HG02610 (cell line): ENCODE data around the gene HOXA13.

ENCODE experiments used
- ATAC-seq: cut with Tn5 transposase; IDR thresholded peaks from one replicate; pipeline ENCODE4 v1.9.1; 2021; ENCODE audit warnings: mild to moderate bottlenecking, moderate library complexity; ENCODE audit not compliant: unreplicated experiment

HOXA13 gene

GRCh38 chr7:27193335-27194001 is 6.4 kb downstream of the HOXA13 start:
- no peak for ATAC-seq

GRCh38 chr7:27192546-27193334 is 7.2 kb downstream of the HOXA13 start:
- no peak for ATAC-seq

DNA sequence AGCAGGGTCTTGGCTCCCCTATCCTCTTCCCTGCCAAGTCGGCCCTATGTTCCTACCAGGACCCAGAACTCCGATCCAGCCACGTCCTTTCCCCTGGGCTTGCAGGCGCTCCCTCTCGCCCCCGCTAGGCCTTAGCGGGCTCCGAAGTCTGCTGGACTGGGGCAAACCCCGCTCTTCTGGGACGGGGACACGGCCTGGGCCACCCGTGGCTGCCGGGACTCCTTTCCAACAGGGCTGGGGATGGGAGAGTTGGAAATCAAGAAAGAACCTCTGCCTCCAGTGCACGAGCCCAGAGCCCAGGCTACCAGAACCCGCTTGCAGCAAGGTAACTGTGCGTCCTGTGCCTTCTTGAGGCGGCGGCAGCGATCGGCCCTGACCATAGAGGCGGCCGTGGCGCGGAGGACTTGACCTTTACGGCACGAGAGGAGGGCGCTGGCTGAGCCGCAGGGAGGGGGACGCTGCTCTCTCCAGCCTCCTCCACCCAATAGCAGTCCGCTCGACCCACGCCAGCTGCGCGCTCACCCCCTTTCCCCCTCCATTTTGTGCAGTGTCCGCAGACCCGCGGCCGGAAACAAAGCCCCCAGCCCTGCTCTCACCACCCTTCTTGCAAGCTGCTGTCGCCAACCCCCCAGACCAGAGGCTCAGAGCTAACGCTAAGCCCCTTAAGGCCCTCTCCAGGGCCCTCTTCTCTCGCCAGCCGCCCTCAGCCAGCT is 7.9 kb downstream of the HOXA13 start:
- ATAC-seq = no peak

DNA sequence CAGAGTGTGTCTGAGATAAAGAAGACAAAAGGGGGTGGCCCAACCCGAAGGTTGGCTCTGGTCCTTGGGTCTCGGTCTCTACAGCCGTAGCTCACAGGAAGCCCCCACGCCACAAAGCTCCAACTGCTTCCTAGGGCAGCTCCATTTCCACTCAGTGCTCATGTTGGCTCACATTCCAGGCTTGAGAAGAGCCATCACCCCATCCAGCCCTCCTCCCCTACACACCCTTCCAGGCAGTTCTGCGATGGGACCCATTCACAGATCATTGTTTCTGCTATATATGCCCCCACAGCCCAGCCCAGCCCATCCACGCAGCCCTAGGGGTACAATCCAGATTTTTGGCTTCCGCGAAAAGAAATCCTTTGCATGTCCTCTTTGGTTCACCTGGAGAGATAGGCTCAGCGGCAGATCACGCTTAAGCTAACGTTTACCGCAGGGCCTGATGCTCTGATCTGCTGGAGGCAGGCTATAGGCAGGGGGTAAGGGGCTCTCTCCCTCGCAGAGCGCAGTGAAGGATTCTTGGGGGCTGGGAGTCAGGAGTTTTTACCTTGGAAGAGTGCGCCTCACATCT is 8.6 kb downstream of the HOXA13 start:
- no peak for ATAC-seq

DNA sequence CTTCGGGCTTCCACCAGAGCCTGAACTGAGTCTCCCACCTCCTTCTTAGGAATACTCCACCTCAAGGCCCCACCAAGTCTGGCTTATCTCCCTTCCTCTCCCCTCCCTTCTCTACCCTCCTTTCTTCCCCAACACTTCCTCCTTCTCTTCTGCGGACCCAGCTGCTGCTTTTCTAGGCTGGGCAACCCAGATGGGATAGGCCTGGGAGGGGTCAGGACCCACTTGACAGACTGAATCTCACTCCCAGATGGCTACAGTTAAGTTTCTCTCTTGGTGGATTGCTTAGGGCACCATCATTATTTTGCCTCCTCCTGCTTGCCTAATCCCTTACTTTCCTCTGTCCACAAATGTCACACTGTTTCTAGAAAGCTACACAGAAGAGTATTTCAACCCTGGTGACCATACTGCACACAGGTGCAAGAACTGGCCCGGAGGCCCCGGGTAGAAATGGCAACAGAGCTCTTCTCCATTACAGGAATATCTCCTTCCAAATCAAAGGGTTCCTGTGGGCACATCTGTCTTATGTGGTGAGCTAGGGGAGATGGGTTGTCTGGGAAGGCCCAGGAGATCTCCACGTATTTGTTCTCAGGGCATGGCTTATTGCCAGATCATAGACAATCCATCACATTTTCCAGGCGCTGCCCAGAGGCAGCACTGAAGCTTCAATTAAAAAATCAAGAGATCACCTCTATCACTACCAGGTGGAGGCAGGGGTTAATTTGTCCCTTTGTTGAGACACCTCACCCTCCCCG is 9.7 kb downstream of the HOXA13 start:
- no peak for ATAC-seq

- no peak for ATAC-seq
These were observed 10.4 kb downstream of the HOXA13 start for GRCh38 chr7:27189295-27189996.

GRCh38 chr7:27188386-27189294 is 11.3 kb downstream of the HOXA13 start:
- no peak for ATAC-seq

GRCh38 chr7:27187475-27188385 is 12.2 kb downstream of the HOXA13 start:
- no peak for ATAC-seq

- no peak for ATAC-seq
These were observed 13.0 kb downstream of the HOXA13 start for GRCh38 chr7:27186668-27187474.

- ATAC-seq = no peak
These were observed 13.8 kb downstream of the HOXA13 start for GRCh38 chr7:27185854-27186667.

DNA sequence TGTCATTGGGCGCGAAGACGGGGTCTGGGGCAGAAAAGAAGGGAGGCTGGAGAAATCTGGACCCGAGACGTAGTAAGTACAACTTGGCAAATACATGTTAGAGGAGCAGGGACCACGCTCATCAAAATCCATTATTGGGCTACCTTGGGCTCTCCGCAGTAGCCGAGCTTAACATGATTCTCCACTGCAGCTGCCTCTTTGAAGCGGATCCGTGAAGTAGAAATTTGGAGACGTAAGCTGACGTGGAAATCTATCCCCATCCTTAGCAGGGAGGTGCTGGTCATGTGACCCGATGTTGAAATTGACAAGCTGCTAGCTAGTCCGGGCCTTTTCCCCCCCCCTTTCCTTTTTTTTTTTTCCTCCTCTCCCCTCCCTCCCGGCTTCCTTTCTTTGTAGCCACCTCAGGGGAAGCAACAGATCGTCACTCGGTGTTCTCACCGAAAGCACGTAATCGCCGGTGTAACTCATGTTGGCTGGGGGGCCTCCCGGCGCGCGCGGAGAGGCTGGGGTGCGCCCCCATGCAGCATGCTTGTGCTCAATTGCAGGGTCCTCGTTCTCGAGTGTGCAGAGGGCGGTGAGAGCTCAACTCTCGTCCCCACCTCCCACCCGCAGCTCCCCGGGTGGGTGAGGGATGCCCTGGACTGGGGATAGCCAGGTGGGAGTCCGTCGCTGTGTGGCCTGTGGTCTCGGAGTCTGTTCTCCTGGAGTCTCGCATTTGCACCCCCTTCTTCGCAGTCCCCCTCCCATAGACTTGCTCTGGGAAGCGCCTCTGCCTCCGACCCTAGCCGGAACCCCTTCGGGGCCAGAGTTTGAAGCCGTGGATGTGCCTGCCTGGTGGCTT is 14.7 kb downstream of the HOXA13 start, which contains the start of gene HOXA11:
TSS of gene HOXA11 (minus strand) at position 220 of the 841 bp plus-strand sequence. CDS start at position 132, 88 bp downstream.
- ATAC-seq = no peak

- ATAC-seq = no peak
These were observed 15.4 kb downstream of the HOXA13 start for GRCh38 chr7:27184337-27185012.

DNA sequence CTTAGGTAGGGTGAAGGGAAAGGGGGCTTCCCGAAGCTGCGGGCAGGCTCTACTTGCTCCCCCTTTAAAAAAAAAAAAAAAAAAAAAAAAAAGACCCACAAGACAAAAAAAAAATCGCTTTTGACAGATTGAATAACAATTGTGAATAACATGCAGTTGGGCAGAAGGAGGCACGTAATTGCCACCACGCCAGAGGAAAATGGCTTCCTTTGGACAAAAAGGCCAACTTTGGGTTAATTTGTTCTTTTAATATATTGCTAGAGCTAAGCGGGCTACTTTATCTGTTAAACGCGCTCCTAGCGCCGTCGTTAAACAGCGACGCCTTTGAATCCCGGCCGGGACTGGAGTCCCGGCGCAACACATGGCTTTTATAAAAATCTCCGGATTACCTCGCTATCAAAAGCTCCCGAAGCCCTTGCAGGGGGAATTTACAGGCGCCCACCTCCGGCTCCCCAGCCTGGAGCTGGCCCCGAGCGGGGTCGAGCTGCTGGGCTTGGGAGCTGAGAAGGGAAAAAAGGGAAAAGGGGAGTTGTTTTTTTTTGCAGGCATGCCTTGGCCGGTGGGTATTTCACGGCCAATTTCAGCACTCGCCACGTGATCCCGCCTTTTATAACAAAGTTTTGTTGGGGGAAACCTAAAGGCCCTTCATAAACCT is 16.1 kb downstream of the HOXA13 start:
- no peak for ATAC-seq
